ENCODE data around the gene ERFL. TPM values are rescaled to one million over a fixed set of nuclear protein-coding genes. Genes with fewer than 3 reads are reported as not detected.

The ERFL gene
- total RNA-seq, 2 experiments from 2014 or later = 7.7 to 8.9 TPM

- no peaks in the 10 kb centered on the region for H3K9me3 ChIP-seq (ENCODE audit: control insufficient read depth in 1 of 2, insufficient read depth in 1 of 2, low read length in 2 of 2)
- no peak for ATAC-seq (ENCODE audit: poor library complexity)
- peak in 1 of 14 experiments; percentile 25 for DNase-seq
- H3K9me3 Mint-ChIP-seq = no peaks in the 10 kb centered on the region
- intact Hi-C loops (cut with DNase I, micrococcal nuclease) = no loop called here
- H3K36me3 ChIP-seq (ENCODE audit: insufficient read depth, low read length) = peaks cover 50% of the 10 kb centered on the region
- H3K27me3 ChIP-seq (ENCODE audit: control insufficient read depth in 1 of 2, insufficient read depth in 2 of 2, low read length in 2 of 2) = no peaks in the 10 kb centered on the region
- peaks cover 98% of the 10 kb centered on the region for H3K4me1 ChIP-seq (ENCODE audit: insufficient read depth, low read length)
- POLR2A ChIA-PET = interaction anchor here (2.7 to 11.4 kb wide), 3 partner anchors 9 to 90 kb away, joined by 13 to 465 read pairs (median 125); partner anchors contain the start of genes ARHGEF1, RABAC1 and RPS19
- peak overlapping the region; percentile 98 for H3K27ac Mint-ChIP-seq
- no peak for TF ChIP-seq CTCF (IDR thresholded peaks at IDR 0.05)
- H3K27me3 Mint-ChIP-seq = no peaks in the 10 kb centered on the region
- H3K4me1 Mint-ChIP-seq (ENCODE audit: low read depth) = peaks cover 64% of the 10 kb centered on the region
- H3K4me3 ChIP-seq (ENCODE audit: low read length) = no peak overlapping the region
- CTCF ChIA-PET = interaction anchor here (0.7 kb wide), 1 partner anchor 10 kb away, joined by 3 read pairs; the partner anchor contains the start of gene RPS19
- peak overlapping the region; percentile 7 for H3K4me3 Mint-ChIP-seq
- peaks cover 56% of the 10 kb centered on the region for H3K36me3 Mint-ChIP-seq (ENCODE audit: low read depth)
- H3K27ac ChIP-seq (ENCODE audit: low read depth in 1 of 2, low read length in 2 of 2) = peak overlapping the region; percentile 37 to 66
These were observed 58.8 kb downstream of the ERFL start for GRCh38 chr19:41869374-41869955.

- Mint-ChIP-seq H3K27me3 (no peaks in the 10 kb centered on the region), H3K9me3 (no peaks in the 10 kb centered on the region), H3K27ac (peak overlapping the region; percentile 87), H3K36me3 (ENCODE audit: low read depth) (peaks cover 62% of the 10 kb centered on the region), H3K4me3 (no peak overlapping the region), H3K4me1 (ENCODE audit: low read depth) (peaks cover 65% of the 10 kb centered on the region)
- intact Hi-C loops (cut with DNase I, micrococcal nuclease) = no loop called here
- Histone ChIP-seq H3K27me3 (ENCODE audit: control insufficient read depth in 1 of 2, insufficient read depth in 2 of 2, low read length in 2 of 2) (no peaks in the 10 kb centered on the region), H3K4me3 (ENCODE audit: low read length) (no peak overlapping the region), H3K4me1 (ENCODE audit: insufficient read depth, low read length) (peaks cover 98% of the 10 kb centered on the region), H3K9me3 (ENCODE audit: control insufficient read depth in 1 of 2, insufficient read depth in 1 of 2, low read length in 2 of 2) (no peaks in the 10 kb centered on the region), H3K27ac (ENCODE audit: low read depth in 1 of 2, low read length in 2 of 2) (peak overlapping the region; percentile 42 to 66), H3K36me3 (ENCODE audit: insufficient read depth, low read length) (peaks cover 55% of the 10 kb centered on the region)
- DNase-seq (peak in 1 of 14 experiments; percentile 15), ATAC-seq (ENCODE audit: poor library complexity) (no peak)
- no peak for TF ChIP-seq CTCF (IDR thresholded peaks at IDR 0.05)
- CTCF ChIA-PET = interaction anchor here (0.7 to 1.6 kb wide), 2 partner anchors 9 to 18 kb away, joined by 3 to 4 read pairs; partner anchors contain the start of gene RPS19
- POLR2A ChIA-PET = interaction anchor here (9.0 to 11.4 kb wide), 2 partner anchors 9 to 18 kb away, joined by 125 to 465 read pairs; partner anchors contain the start of genes ARHGEF1 and RPS19
These were observed 59.3 kb downstream of the ERFL start for GRCh38 chr19:41868989-41869300.

GRCh38 chr19:41868120-41868988 lies 59.9 kb downstream of the ERFL start:
- H3K4me3 Mint-ChIP-seq = no peak overlapping the region
- no peak for ATAC-seq (ENCODE audit: poor library complexity)
- intact Hi-C loops (cut with DNase I, micrococcal nuclease) = no loop called here
- H3K36me3 Mint-ChIP-seq (ENCODE audit: low read depth) = peaks cover 68% of the 10 kb centered on the region
- Histone ChIP-seq H3K4me1 (ENCODE audit: insufficient read depth, low read length) (peaks cover 98% of the 10 kb centered on the region), H3K4me3 (ENCODE audit: low read length) (no peak overlapping the region), H3K36me3 (ENCODE audit: insufficient read depth, low read length) (peaks cover 60% of the 10 kb centered on the region), H3K27ac (ENCODE audit: low read depth in 1 of 2, low read length in 2 of 2) (peak overlapping the region; percentile 42 to 66), H3K27me3 (ENCODE audit: control insufficient read depth in 1 of 2, insufficient read depth in 2 of 2, low read length in 2 of 2) (no peaks in the 10 kb centered on the region), H3K9me3 (ENCODE audit: control insufficient read depth in 1 of 2, insufficient read depth in 1 of 2, low read length in 2 of 2) (no peaks in the 10 kb centered on the region)
- ChIA-PET CTCF (interaction anchor here (0.7 to 1.6 kb wide), 3 partner anchors 9 to 19 kb away, joined by 3 to 5 read pairs (median 4); partner anchors contain the start of gene RPS19), POLR2A (interaction anchor here (9.0 to 11.4 kb wide), 2 partner anchors 8 to 19 kb away, joined by 125 to 465 read pairs; partner anchors contain the start of genes ARHGEF1 and RPS19)
- no peaks in the 10 kb centered on the region for H3K9me3 Mint-ChIP-seq
- TF ChIP-seq CTCF (IDR thresholded peaks at IDR 0.05) = no peak
- H3K4me1 Mint-ChIP-seq (ENCODE audit: low read depth) = peaks cover 67% of the 10 kb centered on the region
- no peaks in the 10 kb centered on the region for H3K27me3 Mint-ChIP-seq
- peak in 1 of 14 experiments; percentile 17 for DNase-seq
- H3K27ac Mint-ChIP-seq = peak overlapping the region; percentile 87

Data from CD4-positive, alpha-beta T cell (primary cell).